Esophagus (tissue), 2 donors: ENCODE data around the gene HES2. TPM values are rescaled to one million over a fixed set of nuclear protein-coding genes. Genes with fewer than 3 reads are reported as not detected.
"Not testable (repeated sequence)": the region's sequence is repeated elsewhere in the genome, so short reads cannot be mapped to it uniquely, and the experiment has no call there.

ENCODE experiments used
- H3K27ac ChIP-seq, 2 donors: one replicate each; pipeline ENCODE4 v1.5.1; 2013; ENCODE audit warnings: low read depth in 2 of 2, mild to moderate bottlenecking in 2 of 2, inconsistent platforms in 1 of 2, low read length in 1 of 2, moderate library complexity in 1 of 2
- H3K27me3 ChIP-seq, 2 donors: one replicate each; pipeline ENCODE4 v1.6.1; 2013; ENCODE audit warnings: low read length in 2 of 2, control low read depth in 1 of 2, mild to moderate bottlenecking in 1 of 2; ENCODE audit not compliant: insufficient read depth in 2 of 2, control insufficient read depth in 1 of 2
- H3K36me3 ChIP-seq, 2 donors: one replicate each; pipeline ENCODE4 v1.6.1; 2013; ENCODE audit warnings: low read length in 1 of 2; ENCODE audit not compliant: control insufficient read depth in 2 of 2, insufficient read depth in 2 of 2
- H3K4me1 ChIP-seq, 2 donors: one replicate each; pipeline ENCODE4 v1.6.1; 2013; ENCODE audit warnings: low read length in 1 of 2; ENCODE audit not compliant: control insufficient read depth in 2 of 2, insufficient read depth in 2 of 2
- H3K4me3 ChIP-seq, 2 donors: one replicate each; pipeline ENCODE4 v1.5.1; 2013; ENCODE audit warnings: low read length in 2 of 2, mild to moderate bottlenecking in 2 of 2, low read depth in 1 of 2, moderate library complexity in 1 of 2
- H3K9me3 ChIP-seq, 2 donors: one replicate each; pipeline ENCODE4 v1.6.1; 2013; ENCODE audit warnings: mild to moderate bottlenecking in 2 of 2, low read depth in 1 of 2, low read length in 1 of 2, moderate library complexity in 1 of 2; ENCODE audit not compliant: control insufficient read depth in 2 of 2, insufficient read depth in 1 of 2
- WGBS, 2 donors: extraction: QIAGEN DNeasy Blood & Tissue Kit; methylation state at CpG; one replicate each; pipeline ENCODE4 v1.1.7; 2013; 5-methylcytosine and 5-hydroxymethylcytosine counted together
- polyA plus RNA-seq, 2 donors: library from polyadenylated mRNA; stranded (reverse); fragments of 200-250 nt; gene quantifications; one replicate each; pipeline ENCODE4 v1.2.3, GENCODE V29; 2013
- donor health status: healthy with polysubstance abuse.
- donor health status: Bipolar disorder and iron deficiency.

The HES2 gene
- polyA plus RNA-seq, 2 donors = 34.2 to 34.3 TPM

DNA sequence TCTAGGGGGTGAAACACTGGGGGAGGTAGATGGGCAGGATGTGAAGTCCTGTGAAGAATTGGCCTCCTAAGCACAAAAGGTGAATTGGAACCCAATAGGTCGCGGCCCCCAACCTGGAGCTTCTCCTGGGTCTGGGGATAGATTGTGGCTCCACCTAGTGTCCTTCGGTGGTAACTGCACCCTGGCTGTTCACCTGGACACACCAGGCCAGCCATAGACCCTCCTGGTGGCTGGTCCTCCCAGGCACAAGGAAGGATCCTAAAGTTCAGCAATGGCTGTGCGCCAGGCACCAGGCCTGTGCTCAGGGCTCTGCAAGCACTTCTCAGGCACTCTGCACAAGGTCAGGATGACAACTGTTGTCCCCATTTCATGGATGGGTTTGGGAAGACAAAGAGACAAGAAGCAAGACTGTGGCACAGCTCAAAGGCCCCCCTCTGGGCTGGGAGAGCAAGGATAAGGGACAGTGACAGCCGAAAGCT lies 18.4 kb upstream of the HES2 start:
- H3K4me1 ChIP-seq = peaks cover 0 to 8% of the 10 kb centered on the region in 2 donors
- WGBS, 2 donors = 10% methylated on average over 5 of the region's 5 CpGs
- H3K36me3 ChIP-seq = no peaks in the 10 kb centered on the region
- H3K9me3 ChIP-seq = no peaks in the 10 kb centered on the region
- H3K4me3 ChIP-seq = no peak overlapping the region
- H3K27me3 ChIP-seq = no peaks in the 10 kb centered on the region
- no peak overlapping the region for H3K27ac ChIP-seq

DNA sequence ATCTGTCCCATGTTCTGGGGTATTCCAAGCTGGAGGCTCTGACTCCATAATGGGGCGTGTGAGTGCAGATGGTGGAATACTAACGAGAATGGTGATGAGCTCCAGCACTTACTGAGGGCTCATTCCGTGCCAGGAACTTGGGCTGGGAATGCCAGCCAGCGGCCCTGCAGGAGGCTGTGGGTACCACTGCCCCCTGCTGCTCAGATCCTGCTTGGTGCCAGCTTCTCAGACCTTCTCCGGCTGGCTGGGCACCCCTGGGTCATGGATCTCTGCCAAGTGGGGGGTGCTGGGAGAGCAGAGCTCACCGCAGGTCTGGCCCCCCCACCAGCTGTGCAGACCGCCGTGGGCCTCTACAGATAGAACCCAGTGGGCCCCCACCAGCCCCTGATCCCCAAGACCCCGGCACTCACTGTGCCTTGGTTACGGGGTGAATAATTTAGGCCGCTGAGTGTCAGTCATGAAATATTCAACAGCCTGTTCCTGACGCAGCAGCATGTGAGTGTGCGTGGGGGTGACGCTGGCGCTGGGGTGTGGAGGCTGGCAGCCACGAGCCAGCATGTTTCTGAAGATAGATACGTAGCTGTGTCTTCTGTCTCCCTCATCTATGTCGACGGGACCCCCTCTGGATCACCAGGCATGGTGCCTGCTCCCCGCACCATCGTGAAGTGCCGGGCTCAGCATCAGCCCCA lies 17.4 kb upstream of the HES2 start:
- H3K36me3 ChIP-seq, H3K4me3 ChIP-seq, H3K9me3 ChIP-seq, H3K27ac ChIP-seq, H3K27me3 ChIP-seq, H3K4me1 ChIP-seq: not testable (repeated sequence)
- WGBS, 2 donors = 56 to 62% methylated on average over 22 of the region's 22 CpGs

DNA sequence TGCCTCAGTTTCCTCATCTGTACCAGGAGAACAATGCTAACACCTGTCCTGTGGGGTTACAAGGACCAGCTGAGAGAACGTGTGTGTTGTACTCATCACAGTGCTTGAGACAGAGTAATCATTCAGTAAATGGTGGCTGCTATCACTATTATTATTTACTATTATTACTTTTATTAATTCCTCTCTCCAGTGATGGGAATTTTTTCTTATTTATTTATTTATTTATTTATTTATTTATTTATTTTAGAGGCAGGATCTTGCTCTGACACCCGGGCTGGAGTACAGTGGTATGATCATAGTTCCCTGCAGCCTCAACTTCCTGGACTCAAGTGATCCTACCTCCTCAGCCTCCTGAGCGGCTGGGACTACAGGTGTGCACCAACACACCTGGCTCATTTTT lies 16.6 kb upstream of the HES2 start:
- not testable (repeated sequence) for H3K36me3 ChIP-seq, H3K27ac ChIP-seq, H3K9me3 ChIP-seq, H3K4me1 ChIP-seq, H3K27me3 ChIP-seq, H3K4me3 ChIP-seq
- 72 to 84% methylated on average over 3 of the region's 3 CpGs for WGBS, 2 donors

DNA sequence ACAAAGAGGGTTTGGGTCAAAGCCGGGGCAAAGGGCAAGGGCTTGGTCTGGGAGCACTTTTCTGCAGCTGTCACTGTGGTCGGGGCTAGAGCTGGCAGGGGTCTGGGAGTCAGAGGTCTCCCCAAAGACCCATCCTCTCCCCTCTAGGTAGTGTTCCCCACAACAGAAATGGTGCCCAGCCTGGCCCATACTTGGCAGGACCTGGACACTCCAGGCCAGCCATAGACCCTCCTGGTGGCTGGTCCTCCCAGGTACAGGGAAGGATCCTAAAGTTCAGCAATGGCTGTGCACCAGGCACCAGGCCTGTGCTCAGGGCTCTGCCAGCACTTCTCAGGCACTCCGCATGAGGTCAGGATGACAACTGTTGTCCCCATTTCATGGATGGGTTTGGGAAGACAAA lies 15.8 kb upstream of the HES2 start:
- no peaks in the 10 kb centered on the region for H3K9me3 ChIP-seq
- H3K4me3 ChIP-seq = no peak overlapping the region
- no peaks in the 10 kb centered on the region for H3K27me3 ChIP-seq
- H3K4me1 ChIP-seq = peaks cover 0 to 6% of the 10 kb centered on the region in 2 donors
- H3K36me3 ChIP-seq = no peaks in the 10 kb centered on the region
- WGBS, 2 donors = 85 to 89% methylated on average over 3 of the region's 3 CpGs
- H3K27ac ChIP-seq = no peak overlapping the region

DNA sequence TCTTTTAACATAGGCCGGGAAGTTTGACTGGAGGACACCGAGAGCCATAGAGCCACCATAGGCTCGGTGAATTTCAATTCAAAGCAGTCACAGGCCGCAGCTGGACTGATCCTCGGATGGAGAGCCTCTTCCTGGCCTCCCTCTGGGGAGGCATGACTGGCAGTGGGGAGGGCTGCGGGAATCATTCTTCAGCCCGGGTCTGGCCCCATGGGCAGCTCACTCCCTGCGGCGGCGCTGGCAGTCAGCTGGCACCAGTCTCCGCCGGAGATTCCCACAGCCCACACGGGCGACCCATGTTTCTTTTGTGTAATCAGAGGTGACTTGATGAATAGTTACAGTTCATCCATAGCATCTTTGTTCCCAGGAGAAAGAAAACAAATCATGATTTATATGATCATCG lies 15.4 kb upstream of the HES2 start:
- Histone ChIP-seq H3K9me3 (no peaks in the 10 kb centered on the region), H3K27me3 (no peaks in the 10 kb centered on the region), H3K4me3 (no peak overlapping the region), H3K27ac (no peak overlapping the region), H3K4me1 (peaks cover 0 to 4% of the 10 kb centered on the region in 2 donors), H3K36me3 (no peaks in the 10 kb centered on the region)
- 85 to 87% methylated on average over 15 of the region's 15 CpGs for WGBS, 2 donors

DNA sequence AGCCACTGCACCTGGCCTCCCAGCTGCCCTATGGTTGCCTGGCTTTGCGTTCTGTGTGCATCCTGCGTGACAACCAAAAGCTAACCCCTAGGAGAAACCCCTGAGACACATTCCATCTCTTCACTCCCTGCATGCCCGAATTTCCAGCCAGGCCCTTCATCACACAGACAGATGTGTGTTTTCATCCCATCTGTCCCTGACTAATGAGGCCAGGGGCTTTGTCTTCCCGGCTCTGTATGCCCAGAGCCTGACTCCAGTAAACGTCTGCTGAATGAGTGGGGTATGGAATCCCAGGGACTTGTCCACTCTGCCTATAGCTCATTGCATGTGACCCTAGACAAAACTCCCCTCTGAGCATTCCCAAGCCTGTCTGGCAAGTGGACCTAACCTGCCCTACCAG lies 14.5 kb upstream of the HES2 start:
- WGBS, 2 donors = 75 to 80% methylated on average over 5 of the region's 5 CpGs
- H3K4me1 ChIP-seq = peaks cover 0 to 3% of the 10 kb centered on the region in 2 donors
- H3K36me3 ChIP-seq = no peaks in the 10 kb centered on the region
- no peak overlapping the region for H3K4me3 ChIP-seq
- no peak overlapping the region for H3K27ac ChIP-seq
- H3K9me3 ChIP-seq = no peaks in the 10 kb centered on the region
- no peaks in the 10 kb centered on the region for H3K27me3 ChIP-seq

DNA sequence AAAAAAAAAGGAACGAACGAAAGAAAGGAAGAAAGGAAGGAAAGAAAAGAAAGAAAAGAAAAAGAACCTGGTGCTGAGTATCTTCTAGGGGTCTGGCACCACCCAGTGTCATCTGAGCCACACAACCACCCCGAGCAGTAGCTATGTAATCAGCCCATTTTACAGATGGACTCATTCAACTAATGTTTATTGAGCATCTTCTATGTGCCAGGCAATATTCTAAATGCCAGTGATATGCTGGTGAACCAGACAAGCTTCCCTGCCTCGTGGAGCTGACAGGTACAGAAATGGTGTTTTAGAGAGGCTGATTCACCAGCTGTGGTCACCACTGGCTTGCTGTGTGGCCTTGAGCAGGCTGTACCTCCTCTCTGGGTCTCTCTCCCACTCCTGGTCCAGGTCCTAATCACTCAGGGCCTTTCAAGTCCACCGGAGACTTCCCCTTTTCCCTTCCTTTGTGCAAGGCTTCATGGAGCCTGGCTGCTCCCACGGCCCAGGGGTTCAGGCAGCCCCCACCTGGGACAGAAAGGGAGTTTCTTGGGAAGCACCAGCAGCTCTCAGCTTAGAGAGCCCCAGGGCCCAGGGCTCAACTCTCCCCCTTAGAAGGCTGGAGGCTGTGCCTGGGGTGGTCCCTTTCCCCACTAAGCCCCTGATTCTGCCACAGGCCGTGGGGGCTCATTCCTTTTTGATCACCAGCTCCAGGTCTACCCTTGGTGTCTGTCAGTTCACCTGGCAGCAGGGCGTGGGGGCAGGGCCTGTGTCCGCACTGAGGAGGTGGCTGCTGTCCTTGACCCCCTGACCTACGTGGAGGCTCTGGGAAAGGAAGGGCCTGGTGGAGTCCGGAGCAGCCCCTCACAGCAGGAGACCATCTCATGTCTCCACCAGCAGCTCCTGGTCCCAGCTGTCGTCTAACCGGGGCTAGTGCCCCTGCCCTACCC lies 12.2 kb upstream of the HES2 start:
- not testable (repeated sequence) for H3K36me3 ChIP-seq, H3K9me3 ChIP-seq, H3K27me3 ChIP-seq, H3K27ac ChIP-seq, H3K4me3 ChIP-seq
- 79 to 85% methylated on average over 12 to 13 of the region's 13 CpGs for WGBS, 2 donors
- peaks cover 0 to 14% of the 10 kb centered on the region in 2 donors for H3K4me1 ChIP-seq

DNA sequence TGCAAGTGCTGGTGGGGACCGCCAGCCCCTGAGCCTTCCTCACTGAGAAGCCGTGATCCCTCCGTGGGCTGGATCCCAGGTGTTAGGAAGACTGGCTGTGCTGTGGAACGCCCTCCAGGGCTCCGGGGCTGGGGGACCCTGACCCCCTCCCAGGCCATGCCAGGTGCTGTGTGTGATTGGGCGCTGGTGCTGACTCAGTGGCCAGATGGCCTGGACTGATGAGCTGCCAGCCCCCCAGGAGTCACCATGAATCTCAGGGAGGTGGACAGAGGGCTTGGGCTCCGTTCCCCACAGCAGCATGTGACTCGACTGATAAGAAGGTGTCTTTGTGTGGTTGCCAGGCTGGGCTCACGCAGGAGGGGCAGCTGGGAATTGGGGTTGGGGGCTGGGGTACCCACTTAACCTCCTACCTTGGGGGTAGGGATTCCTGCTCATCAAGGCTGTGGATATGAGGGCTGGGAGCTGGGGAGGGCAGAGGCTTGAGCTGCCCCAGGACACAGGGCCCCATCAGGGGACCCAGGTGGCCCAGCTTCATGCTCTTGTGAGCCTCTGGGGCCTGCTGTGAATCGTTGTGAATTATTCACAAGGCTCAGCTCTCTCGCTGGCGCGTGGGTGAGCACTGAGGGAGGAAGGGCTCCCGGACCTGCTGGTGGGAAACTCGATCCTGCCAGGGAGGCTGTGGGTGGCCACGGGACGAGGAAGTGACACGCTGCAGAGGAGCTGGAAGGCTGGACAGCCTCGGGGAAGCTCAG lies 10.1 kb upstream of the HES2 start:
- H3K9me3 ChIP-seq, H3K36me3 ChIP-seq, H3K27ac ChIP-seq, H3K27me3 ChIP-seq, H3K4me3 ChIP-seq: not testable (repeated sequence)
- H3K4me1 ChIP-seq = peaks cover 0 to 24% of the 10 kb centered on the region in 2 donors
- 52 to 56% methylated on average over 18 to 19 of the region's 19 CpGs for WGBS, 2 donors

DNA sequence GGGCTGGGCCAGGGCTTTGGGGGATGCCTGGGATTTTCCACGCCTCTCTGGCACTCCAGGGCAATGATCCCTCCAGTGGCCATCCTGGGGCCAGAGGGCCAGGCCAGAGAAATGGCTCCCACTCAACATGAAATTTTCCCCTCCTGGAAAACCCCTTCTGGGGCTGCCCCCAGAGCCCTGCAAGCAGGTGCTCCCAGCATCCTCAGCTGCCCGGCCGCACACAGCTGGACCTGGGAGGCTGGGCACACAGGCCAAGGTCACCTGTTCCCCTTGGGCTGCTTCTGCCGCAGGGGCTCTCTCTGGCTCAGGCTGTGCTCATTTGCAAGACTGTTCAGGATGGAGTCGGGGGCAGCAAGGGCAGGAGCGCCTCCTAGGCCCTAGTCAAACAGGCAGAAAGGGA lies 8.7 kb upstream of the HES2 start:
- peaks cover 3 to 35% of the 10 kb centered on the region in 2 donors for H3K4me1 ChIP-seq
- 82 to 83% methylated on average over 6 of the region's 6 CpGs for WGBS, 2 donors
- H3K9me3 ChIP-seq, H3K27me3 ChIP-seq, H3K36me3 ChIP-seq, H3K4me3 ChIP-seq, H3K27ac ChIP-seq: not testable (repeated sequence)
